ENCODE measurements around the gene PHTF1. TPM values are rescaled to one million over a fixed set of nuclear protein-coding genes. Genes with fewer than 3 reads are reported as not detected.

PHTF1 gene
- total RNA-seq, 1 donor from 2014 or later, result 7.4 TPM

DNA sequence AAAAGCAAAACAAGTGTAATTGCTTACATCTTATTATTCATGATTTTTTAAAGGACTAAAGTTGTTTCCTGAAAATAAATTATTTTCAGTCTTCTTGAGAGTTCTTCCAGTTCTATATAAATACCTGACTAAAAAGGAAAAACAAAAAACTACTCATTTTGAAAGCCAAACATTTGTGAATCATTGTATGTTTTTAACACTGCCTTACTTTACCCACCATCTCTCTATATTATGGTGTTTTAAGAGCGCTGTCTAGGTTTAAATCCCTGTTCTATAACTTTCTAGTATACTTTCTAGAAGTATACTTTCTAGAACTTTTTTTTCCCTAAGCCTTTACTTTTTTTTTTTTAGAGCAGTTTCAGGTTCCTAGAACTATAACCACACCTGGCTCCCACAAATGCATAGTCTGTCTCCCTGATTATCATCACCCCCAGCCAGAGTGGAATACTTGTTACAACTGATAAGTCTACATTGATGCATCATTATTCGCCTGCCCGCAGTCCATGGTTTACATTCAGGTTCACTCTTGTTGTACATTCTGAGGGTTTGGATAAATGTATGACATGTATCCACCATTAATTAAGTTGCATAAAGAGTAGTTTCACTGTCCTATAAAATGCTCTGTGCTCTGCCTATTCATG lies 43.2 kb upstream of the PHTF1 start:
- no peak for DNase-seq (ENCODE audit: low read depth)
- TF ChIP-seq, protein P1, sequence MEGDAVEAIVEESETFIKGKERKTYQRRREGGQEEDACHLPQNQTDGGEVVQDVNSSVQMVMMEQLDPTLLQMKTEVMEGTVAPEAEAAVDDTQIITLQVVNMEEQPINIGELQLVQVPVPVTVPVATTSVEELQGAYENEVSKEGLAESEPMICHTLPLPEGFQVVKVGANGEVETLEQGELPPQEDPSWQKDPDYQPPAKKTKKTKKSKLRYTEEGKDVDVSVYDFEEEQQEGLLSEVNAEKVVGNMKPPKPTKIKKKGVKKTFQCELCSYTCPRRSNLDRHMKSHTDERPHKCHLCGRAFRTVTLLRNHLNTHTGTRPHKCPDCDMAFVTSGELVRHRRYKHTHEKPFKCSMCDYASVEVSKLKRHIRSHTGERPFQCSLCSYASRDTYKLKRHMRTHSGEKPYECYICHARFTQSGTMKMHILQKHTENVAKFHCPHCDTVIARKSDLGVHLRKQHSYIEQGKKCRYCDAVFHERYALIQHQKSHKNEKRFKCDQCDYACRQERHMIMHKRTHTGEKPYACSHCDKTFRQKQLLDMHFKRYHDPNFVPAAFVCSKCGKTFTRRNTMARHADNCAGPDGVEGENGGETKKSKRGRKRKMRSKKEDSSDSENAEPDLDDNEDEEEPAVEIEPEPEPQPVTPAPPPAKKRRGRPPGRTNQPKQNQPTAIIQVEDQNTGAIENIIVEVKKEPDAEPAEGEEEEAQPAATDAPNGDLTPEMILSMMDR (IDR thresholded peaks at IDR 0.05; ENCODE audit: insufficient read depth, low read length, severe bottlenecking), result no peak
- Histone ChIP-seq H3K27me3 (ENCODE audit: control insufficient read depth, insufficient read depth, low read length) (no peaks in the 10 kb centered on the region), H3K36me3 (ENCODE audit: control insufficient read depth, insufficient read depth, low read length) (no peaks in the 10 kb centered on the region), H3K4me3 (ENCODE audit: low read depth, low read length) (no peak overlapping the region)
- no peak for FAIRE-seq

DNA sequence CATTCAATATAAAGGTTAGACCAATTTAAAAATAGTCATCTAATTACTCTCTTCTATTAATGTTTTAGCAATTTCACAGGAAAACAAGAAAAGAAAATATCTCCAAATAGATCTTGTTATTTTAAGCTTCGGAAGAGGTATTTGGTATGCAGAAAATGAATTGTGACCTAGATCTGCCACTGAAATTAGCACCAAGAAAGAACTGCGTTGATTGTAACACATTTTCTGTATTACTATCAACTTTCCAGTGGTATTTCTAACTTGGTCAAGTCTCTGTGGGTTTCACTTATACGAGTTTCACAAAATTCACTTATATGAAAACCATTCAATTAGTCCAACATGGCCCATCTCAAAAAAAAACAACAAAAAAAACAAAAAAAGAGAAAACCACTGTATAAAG lies 41.2 kb upstream of the PHTF1 start:
- no peaks in the 10 kb centered on the region for H3K36me3 ChIP-seq (ENCODE audit: control insufficient read depth, insufficient read depth, low read length)
- DNase-seq (ENCODE audit: low read depth) (no peak), FAIRE-seq (no peak)
- H3K27me3 ChIP-seq (ENCODE audit: control insufficient read depth, insufficient read depth, low read length), result no peaks in the 10 kb centered on the region
- H3K4me3 ChIP-seq (ENCODE audit: low read depth, low read length), result no peak overlapping the region
- TF ChIP-seq, protein P1 (IDR thresholded peaks at IDR 0.05; ENCODE audit: insufficient read depth, low read length, severe bottlenecking), result no peak

DNA sequence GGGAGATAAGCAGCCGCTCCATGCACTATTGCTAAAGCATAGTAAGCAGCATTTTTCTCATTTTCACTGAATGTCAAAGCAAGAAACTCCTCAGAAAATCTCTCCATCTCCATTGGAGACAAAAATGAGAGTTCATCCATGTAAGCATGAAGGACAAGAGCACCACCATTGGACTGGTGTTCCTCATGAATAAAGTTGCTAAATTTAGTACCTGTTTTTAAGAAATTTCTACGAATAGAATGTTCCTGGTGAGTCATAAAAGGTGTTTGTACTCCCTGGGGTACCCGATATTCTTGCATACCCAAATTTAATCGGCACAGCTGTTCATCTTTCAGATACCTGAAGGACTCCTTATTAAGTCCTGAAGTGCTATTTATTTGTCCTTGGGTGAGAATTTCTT lies 38.2 kb upstream of the PHTF1 start:
- no peaks in the 10 kb centered on the region for H3K36me3 ChIP-seq (ENCODE audit: control insufficient read depth, insufficient read depth, low read length)
- no peak for DNase-seq (ENCODE audit: low read depth)
- no peak for FAIRE-seq
- H3K4me3 ChIP-seq (ENCODE audit: low read depth, low read length), result no peak overlapping the region
- TF ChIP-seq, protein P1 (IDR thresholded peaks at IDR 0.05; ENCODE audit: insufficient read depth, low read length, severe bottlenecking), result no peak
- H3K27me3 ChIP-seq (ENCODE audit: control insufficient read depth, insufficient read depth, low read length), result no peaks in the 10 kb centered on the region

DNA sequence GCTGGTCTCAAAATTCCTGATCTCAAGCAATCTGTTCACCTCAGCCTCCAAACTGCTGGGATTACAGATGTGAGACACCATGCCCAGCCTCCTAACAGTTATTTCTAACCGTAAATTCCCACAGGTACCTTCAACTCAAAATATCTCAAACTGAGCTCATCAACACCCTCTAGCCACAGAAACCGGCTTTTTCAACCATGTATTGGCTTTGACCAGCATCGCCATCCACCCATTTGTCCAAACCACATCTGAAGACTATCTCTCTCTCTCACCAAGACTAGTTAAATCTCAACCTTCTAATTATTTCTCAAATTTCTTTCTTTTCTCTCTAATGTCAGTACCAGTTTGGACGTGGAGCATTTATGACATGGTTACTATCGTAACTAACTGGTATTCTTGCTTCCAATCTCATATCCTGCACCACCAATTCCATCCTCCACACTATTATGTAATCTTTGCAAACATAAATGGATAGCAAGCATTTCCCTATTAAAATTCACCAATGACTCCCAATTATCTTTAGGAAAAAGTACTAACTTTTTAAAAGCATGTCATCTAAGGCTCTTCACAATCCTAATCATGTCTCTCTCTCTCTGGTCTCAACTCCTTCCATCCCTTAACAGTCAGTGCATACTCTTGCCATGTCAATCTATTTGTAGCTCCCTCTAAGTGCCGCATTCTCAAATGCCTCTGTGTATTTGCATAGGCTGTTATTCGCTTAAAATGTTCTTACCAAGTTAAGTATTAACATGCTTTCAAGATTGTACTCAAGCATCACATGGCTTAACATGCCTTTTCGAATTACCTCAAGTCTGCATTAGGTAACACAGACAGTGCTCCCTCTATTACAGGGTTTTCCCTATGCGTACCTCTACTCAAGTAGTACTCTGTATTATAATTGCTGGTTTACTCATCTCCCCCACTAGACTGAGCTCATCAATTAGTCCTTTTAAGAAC lies 34.9 kb upstream of the PHTF1 start:
- H3K4me3 ChIP-seq (ENCODE audit: low read depth, low read length), result no peak overlapping the region
- TF ChIP-seq, protein P1 (IDR thresholded peaks at IDR 0.05; ENCODE audit: insufficient read depth, low read length, severe bottlenecking), result no peak
- no peaks in the 10 kb centered on the region for H3K36me3 ChIP-seq (ENCODE audit: control insufficient read depth, insufficient read depth, low read length)
- no peaks in the 10 kb centered on the region for H3K27me3 ChIP-seq (ENCODE audit: control insufficient read depth, insufficient read depth, low read length)
- no peak for FAIRE-seq
- peak; percentile 37 for DNase-seq (ENCODE audit: low read depth)

DNA sequence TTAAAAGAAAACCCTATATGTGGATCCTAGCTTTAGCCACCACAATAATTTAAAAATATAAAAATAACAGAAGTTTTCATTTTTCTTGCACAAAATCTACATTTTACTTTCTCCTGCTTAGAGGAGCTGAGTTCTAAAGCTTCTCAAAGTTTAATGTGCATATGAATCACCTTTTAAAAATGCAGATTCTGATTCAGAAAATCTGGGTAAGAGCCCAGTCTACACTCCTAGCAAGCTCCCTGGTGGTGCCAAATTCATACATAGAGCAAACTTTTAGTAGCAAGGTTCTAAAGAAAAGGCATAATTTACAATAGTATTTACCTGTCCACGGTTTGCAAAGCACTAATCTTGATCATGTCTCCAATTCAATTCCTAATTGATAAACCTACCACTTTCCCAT lies 33.7 kb upstream of the PHTF1 start:
- no peaks in the 10 kb centered on the region for H3K27me3 ChIP-seq (ENCODE audit: control insufficient read depth, insufficient read depth, low read length)
- no peak overlapping the region for H3K4me3 ChIP-seq (ENCODE audit: low read depth, low read length)
- TF ChIP-seq, protein P1 (IDR thresholded peaks at IDR 0.05; ENCODE audit: insufficient read depth, low read length, severe bottlenecking), result no peak
- H3K36me3 ChIP-seq (ENCODE audit: control insufficient read depth, insufficient read depth, low read length), result no peaks in the 10 kb centered on the region
- FAIRE-seq, result no peak
- DNase-seq (ENCODE audit: low read depth), result peak; percentile 56

All from bronchial epithelial cell (primary cell).